ENCODE measurements around the gene SERP2.

DNA sequence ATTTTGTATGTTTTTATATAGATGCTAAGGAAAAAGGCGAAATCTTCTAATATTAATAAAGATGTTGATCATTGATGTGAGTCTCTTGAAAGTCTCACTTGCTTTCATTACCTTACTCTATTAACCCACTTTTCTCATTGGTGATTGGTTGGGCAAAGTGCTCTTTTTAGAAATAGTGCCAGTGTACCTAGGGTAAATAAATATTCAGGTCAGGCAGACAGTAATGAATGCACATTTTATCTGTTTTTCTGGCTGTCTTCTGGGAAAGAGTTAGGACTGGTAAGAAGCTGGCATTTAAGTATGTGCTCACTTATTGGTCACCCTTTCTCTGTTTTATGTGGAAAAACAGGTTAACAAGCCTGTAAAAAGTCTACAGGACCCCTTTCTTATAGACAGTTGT is 11.2 kb downstream of the SERP2 start:
- TF ChIP-seq CTCF (IDR thresholded peaks at IDR 0.05) (no peak), POLR2A (IDR thresholded peaks at IDR 0.05) (no peak)

Data from thyroid gland (tissue), 4 donors.